ENCODE measurements around the gene SCARF1. TPM values are rescaled to one million over a fixed set of nuclear protein-coding genes. Genes with fewer than 3 reads are reported as not detected.

Gene SCARF1
- 0.16 to 0.43 TPM (median 0.24 TPM) in 5 replicates for total RNA-seq (2022; extraction: Qiagen RNA extraction; ENCODE audit: low read depth)

GRCh38 chr17:1645207-1646171 lies at the start of gene SCARF1:
Gene SCARF1 (minus strand): TSS chr17:1645732. CDS start chr17:1645697, 35 bp downstream.

GRCh38 chr17:1684378-1685189 lies 39.1 kb upstream of the SCARF1 start, which contains the start of gene PRPF8:
Gene PRPF8 (minus strand): TSS chr17:1684867. CDS start chr17:1684571, 296 bp downstream.

GRCh38 chr17:1649844-1650501 lies 4.4 kb upstream of the SCARF1 start, which contains the start of gene RILP:
Gene RILP (minus strand): TSS chr17:1649866. CDS start chr17:1649804, 62 bp downstream.

GRCh38 chr17:1627982-1628855 lies 17.3 kb downstream of the SCARF1 start, which contains the start of gene SLC43A2:
Gene SLC43A2 (minus strand): TSS chr17:1628834. CDS start chr17:1627874, 960 bp downstream.

Other genes with a start within 250 kb of the SCARF1 start
- gene YWHAE, start 245.5 kb downstream of the SCARF1 start, total RNA-seq (2022; extraction: Qiagen RNA extraction; ENCODE audit: low read depth) = 565 to 1,004 TPM (median 594 TPM) in 5 replicates
- gene CRK, start 189.5 kb downstream of the SCARF1 start, total RNA-seq (2022; extraction: Qiagen RNA extraction; ENCODE audit: low read depth) = 75.7 to 89.3 TPM (median 83.2 TPM) in 5 replicates
- 116 to 144 TPM (median 135 TPM) in 5 replicates for gene MYO1C, start 153.0 kb downstream of the SCARF1 start, total RNA-seq (2022; extraction: Qiagen RNA extraction; ENCODE audit: low read depth)
- gene INPP5K, start 129.1 kb downstream of the SCARF1 start, total RNA-seq (2022; extraction: Qiagen RNA extraction; ENCODE audit: low read depth) = 23.1 to 26.6 TPM (median 25.3 TPM) in 5 replicates
- gene PITPNA, start 82.9 kb downstream of the SCARF1 start, total RNA-seq (2022; extraction: Qiagen RNA extraction; ENCODE audit: low read depth) = 60.8 to 70.1 TPM (median 65.9 TPM) in 5 replicates
- 6.0 to 8.2 TPM (median 7.1 TPM) in 5 replicates for gene SLC43A2, start 16.9 kb downstream of the SCARF1 start, total RNA-seq (2022; extraction: Qiagen RNA extraction; ENCODE audit: low read depth)
- 13.4 to 18.0 TPM (median 17.5 TPM) in 5 replicates for gene RILP, start 4.1 kb upstream of the SCARF1 start, total RNA-seq (2022; extraction: Qiagen RNA extraction; ENCODE audit: low read depth)
- gene PRPF8, start 39.1 kb upstream of the SCARF1 start, total RNA-seq (2022; extraction: Qiagen RNA extraction; ENCODE audit: low read depth) = 263 to 302 TPM (median 284 TPM) in 5 replicates
- 1.1 to 1.8 TPM (median 1.4 TPM) in 5 replicates for gene TLCD2, start 64.6 kb upstream of the SCARF1 start, total RNA-seq (2022; extraction: Qiagen RNA extraction; ENCODE audit: low read depth)
- gene WDR81, start 79.0 kb upstream of the SCARF1 start, total RNA-seq (2022; extraction: Qiagen RNA extraction; ENCODE audit: low read depth) = 23.3 to 33.6 TPM (median 28.4 TPM) in 5 replicates
- 1.6 to 2.3 TPM (median 1.8 TPM) in 5 replicates for gene SERPINF2, start 97.1 kb upstream of the SCARF1 start, total RNA-seq (2022; extraction: Qiagen RNA extraction; ENCODE audit: low read depth)
- gene SERPINF1, start 116.3 kb upstream of the SCARF1 start, total RNA-seq (2022; extraction: Qiagen RNA extraction; ENCODE audit: low read depth) = 1.2 to 2.6 TPM (median 2.1 TPM) in 5 replicates
- gene SMYD4, start 184.2 kb upstream of the SCARF1 start, total RNA-seq (2022; extraction: Qiagen RNA extraction; ENCODE audit: low read depth) = 8.0 to 11.2 TPM (median 10.1 TPM) in 5 replicates
- 60.6 to 82.2 TPM (median 77.8 TPM) in 5 replicates for gene RPA1, start 184.3 kb upstream of the SCARF1 start, total RNA-seq (2022; extraction: Qiagen RNA extraction; ENCODE audit: low read depth)

Measured in A549 treated with DMSO at 1 μM for 4 hours (cell line).